Uterus (tissue), 2 donors: Measurements from ENCODE around the gene SEMA3E.

ENCODE experiments used
- POLR2A ChIP-seq, 2 donors: fragments of 450-650 bp; IDR thresholded peaks; one replicate each; pipeline ENCODE4 v1.6.1; 2016; ENCODE audit warnings: antibody characterized with exemption in 2 of 2, mild to moderate bottlenecking in 1 of 2, moderate library complexity in 1 of 2
- TF ChIP-seq, protein P1 (sequence below), 4 experiments: fragments of 200-600 bp in 2 of 4; fragments of 450-650 bp in 2 of 4; sonication (generic) in 2 of 4; IDR thresholded peaks; one replicate each; pipeline ENCODE4 v1.5.1; 2016 to 2019; ENCODE audit warnings: antibody characterized with exemption in 4 of 4, mild to moderate bottlenecking in 2 of 4, moderate library complexity in 1 of 4

GRCh38 chr7:83355143-83355542 is 293.8 kb downstream of the SEMA3E start:
- TF ChIP-seq, protein P1, sequence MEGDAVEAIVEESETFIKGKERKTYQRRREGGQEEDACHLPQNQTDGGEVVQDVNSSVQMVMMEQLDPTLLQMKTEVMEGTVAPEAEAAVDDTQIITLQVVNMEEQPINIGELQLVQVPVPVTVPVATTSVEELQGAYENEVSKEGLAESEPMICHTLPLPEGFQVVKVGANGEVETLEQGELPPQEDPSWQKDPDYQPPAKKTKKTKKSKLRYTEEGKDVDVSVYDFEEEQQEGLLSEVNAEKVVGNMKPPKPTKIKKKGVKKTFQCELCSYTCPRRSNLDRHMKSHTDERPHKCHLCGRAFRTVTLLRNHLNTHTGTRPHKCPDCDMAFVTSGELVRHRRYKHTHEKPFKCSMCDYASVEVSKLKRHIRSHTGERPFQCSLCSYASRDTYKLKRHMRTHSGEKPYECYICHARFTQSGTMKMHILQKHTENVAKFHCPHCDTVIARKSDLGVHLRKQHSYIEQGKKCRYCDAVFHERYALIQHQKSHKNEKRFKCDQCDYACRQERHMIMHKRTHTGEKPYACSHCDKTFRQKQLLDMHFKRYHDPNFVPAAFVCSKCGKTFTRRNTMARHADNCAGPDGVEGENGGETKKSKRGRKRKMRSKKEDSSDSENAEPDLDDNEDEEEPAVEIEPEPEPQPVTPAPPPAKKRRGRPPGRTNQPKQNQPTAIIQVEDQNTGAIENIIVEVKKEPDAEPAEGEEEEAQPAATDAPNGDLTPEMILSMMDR (IDR thresholded peaks at IDR 0.05) = no peak
- TF ChIP-seq POLR2A (IDR thresholded peaks at IDR 0.05) = no peak
